Renal cortex interstitium (tissue), 11 donors: ENCODE data around the gene KCNIP1. TPM values are rescaled to one million over a fixed set of nuclear protein-coding genes. Genes with fewer than 3 reads are reported as not detected.
"Not testable (repeated sequence)": the region's sequence is repeated elsewhere in the genome, so short reads cannot be mapped to it uniquely, and the experiment has no call there.

Experiments
- DNase-seq, 11 donors: peaks; one replicate each; pipeline ENCODE4 v3.0.0-alpha.2; 2013; ENCODE audit warnings: low read depth in 9 of 11, low spot score in 4 of 11; ENCODE audit errors: extremely low read depth in 1 of 11
- polyA plus RNA-seq, 3 donors: library from polyadenylated mRNA; unstranded; fragments of 120-200 nt; gene quantifications; one replicate each; pipeline ENCODE4 v1.2.1, GENCODE V29; 2013; ENCODE audit not compliant: insufficient read length in 3 of 3

Gene KCNIP1
- polyA plus RNA-seq, 3 donors: 9.5 to 12.7 (median 12.3) TPM

GRCh38 chr5:170747357-170747756 lies 243.5 kb downstream of the KCNIP1 start:
- no peak for DNase-seq

DNA sequence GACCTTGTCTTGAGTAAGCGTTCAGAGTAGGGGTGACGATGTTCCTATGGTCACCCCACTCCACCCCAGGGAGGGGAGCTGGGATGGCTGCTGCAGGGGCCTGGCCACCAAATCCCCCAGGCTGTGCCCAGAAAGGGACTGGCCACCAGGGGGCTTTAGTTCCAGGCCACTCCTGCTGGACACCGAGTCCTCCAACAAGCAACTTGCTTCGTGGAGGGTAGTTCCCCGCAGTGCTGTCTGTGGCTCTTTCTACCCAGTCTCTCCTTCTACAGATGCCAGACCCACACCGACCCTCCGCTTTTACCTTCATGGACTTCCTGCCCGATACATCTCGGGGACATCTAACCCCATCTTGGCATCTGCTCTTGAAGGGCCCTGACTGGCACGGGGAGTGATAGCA lies 244.0 kb downstream of the KCNIP1 start:
- DNase-seq: no peak

DNA sequence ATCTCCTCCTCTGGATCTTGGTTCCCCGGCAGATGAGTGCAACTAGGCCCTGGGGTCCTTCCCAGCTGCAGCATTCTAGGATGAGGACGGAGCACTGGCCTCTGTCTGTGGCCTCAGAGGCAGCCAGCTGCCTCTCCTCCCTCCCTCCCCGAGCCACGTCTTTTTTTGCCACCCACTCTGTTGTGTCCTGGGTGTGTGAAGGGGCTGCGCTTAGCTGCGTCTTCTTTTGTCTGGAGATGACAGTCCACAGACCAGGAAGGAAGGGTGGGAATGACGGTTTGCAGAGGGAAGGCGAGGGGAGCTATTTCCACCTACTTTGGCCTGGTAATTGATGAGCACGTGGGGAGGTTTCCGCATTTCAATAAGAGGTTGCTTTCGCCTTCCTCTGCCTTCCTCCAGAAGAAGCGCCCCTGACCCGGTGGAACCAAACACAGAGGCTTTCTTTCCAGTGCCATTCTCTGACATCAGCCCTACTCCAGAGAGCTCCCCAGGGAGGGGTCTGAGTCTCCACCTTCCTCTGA lies 245.2 kb downstream of the KCNIP1 start:
- no peak for DNase-seq

GRCh38 chr5:170749911-170750431 lies 246.2 kb downstream of the KCNIP1 start:
- DNase-seq: no peak

GRCh38 chr5:170750791-170751190 lies 247.0 kb downstream of the KCNIP1 start:
- DNase-seq: no peak

- no peak for DNase-seq
Observed at GRCh38 chr5:170751631-170752030, 247.8 kb downstream of the KCNIP1 start.

GRCh38 chr5:170752257-170753215 lies 248.7 kb downstream of the KCNIP1 start:
- no peak for DNase-seq

DNA sequence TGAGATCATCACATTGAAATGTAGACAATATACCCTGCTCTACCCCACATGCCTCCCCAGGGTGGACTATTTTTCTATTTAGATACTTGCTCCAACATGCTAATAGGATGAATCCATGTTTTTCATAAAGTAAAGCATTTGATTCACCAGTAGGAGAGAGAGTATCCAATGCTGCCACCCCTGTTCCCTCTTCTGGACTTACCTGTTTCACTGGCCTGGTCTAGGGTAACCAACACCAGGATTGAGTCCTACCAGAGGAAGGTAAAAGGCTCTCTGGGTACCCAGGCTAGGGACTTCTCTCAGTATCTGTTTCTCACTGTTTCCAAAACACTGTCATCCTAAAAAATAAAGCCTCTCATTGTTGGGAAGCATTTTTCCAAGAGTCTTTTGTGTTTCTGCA lies 249.5 kb downstream of the KCNIP1 start:
- no peak for DNase-seq

DNA sequence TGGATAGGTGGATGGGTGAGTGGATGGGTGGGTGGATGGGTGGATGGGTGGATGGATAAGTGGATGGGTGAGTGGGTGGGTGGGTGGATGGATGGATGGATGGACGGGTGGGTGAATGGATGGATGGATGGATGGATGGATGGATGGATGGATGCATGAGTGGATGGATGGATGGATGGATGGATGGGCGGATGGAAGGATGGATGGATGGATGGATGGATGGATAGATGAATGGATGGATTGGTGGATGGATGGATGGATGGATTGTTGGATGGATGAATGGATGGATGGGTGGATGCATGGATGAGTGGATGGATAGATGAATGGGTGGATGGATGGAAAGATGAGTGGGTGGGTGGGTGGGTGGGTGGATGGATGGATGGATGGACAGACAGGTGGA lies 250.7 kb downstream of the KCNIP1 start:
- DNase-seq: not testable (repeated sequence)

GRCh38 chr5:170755679-170756456 lies 252.0 kb downstream of the KCNIP1 start:
- no peak for DNase-seq

- no peak for DNase-seq
Observed at GRCh38 chr5:170756691-170757090, 252.9 kb downstream of the KCNIP1 start.

- no peak for DNase-seq
Observed at GRCh38 chr5:170757182-170757601, 253.4 kb downstream of the KCNIP1 start.

GRCh38 chr5:170757669-170758068 lies 253.8 kb downstream of the KCNIP1 start:
- no peak for DNase-seq

GRCh38 chr5:170758481-170758880 lies 254.7 kb downstream of the KCNIP1 start:
- DNase-seq: no peak

DNA sequence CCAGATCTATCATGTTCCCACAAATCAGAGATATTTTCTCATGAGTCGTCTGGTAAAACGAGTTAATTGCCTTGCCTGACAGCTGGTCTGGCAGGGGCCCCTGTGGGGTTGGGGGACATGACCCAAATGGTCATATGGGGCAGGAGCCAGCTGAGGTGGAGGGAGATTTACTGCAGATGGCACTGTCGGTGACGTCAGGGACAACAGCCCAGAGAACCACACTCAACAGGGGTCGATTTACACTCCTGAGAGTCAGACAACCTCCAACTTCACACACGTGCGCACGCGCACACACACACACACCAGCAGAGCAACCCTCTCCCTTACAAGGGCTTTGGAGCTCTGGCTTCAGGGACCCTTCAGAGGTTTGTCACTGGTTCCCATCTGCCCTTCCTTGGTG lies 256.3 kb downstream of the KCNIP1 start:
- DNase-seq: no peak

DNA sequence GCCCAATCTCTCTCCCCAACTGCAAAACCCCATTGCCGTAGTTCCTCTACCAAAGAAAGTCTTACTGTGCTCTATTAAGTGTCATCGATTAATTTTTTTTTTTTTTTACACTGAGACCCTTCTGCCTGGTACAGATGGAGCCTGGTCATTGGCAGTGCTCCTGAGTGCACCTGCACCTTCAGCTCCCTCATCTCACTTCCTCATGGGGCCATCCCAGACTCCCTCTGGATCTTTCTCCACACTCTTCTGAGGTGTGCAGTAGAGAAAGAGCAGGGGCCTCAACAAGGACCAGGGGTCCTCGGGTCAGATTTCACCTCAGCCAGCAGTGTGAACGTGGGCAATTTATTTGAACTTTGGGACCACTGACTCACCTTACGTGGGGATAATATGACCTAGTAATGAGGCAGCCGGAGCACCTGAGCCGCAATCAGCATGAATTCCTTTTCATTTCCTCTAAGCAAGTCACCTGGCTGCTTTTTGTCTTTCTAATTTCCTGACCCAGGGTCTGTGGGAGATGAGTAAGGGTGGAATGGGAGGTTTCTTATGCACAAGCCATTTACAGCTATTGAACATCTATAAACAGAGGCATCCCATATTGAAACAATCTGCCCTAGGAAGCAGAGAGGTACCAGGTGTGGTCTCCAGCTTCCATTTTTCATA lies 257.4 kb downstream of the KCNIP1 start:
- DNase-seq: no peak

DNA sequence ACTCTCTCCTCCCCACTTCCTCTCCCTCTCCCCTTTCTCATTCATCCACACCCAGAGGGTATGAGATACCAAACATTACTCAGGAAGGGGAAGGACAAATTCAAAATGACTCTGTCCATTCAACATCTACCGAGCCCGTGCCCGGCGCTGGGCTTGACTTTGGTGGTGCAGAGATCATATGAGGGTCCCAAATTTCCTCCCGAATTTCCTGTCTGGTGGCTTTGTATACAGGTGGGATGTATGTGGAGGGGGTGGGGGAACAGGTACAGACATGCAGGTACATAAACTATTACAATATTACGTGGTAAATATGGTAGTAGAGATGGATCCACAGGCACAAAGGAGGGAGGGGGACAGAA lies 257.9 kb downstream of the KCNIP1 start:
- DNase-seq: no peak

GRCh38 chr5:170762298-170762697 lies 258.5 kb downstream of the KCNIP1 start:
- not testable (repeated sequence) for DNase-seq

GRCh38 chr5:170765868-170766267 lies 262.0 kb downstream of the KCNIP1 start:
- DNase-seq: not testable (repeated sequence)
